Lung (tissue), 12 donors: Measurements from ENCODE around the gene PAF1. TPM values are rescaled to one million over a fixed set of nuclear protein-coding genes. Genes with fewer than 3 reads are reported as not detected.

Experiments used
- ATAC-seq: fragments of 200-7000 bp; cut with Tn5 transposase; one replicate; pipeline ENCODE4 v1.9.1; 2020; ENCODE audit warnings: moderate number of reproducible peaks; ENCODE audit not compliant: insufficient read depth, low FRiP score
- DNase-seq, 3 donors: peaks; one replicate each; pipeline ENCODE4 v3.0.0-alpha.2; 2013 to 2017
- H3K27ac ChIP-seq, 2 donors: one replicate each; pipeline ENCODE4 v1.5.1; 2013; ENCODE audit warnings: mild to moderate bottlenecking in 2 of 2, moderate library complexity in 2 of 2, control low read depth in 1 of 2, inconsistent platforms in 1 of 2, low read depth in 1 of 2, low read length in 1 of 2
- H3K27me3 ChIP-seq, 3 donors: one replicate each; pipeline ENCODE4 v1.5.1; 2013; ENCODE audit warnings: low read length in 2 of 3; ENCODE audit not compliant: control insufficient read depth in 3 of 3, insufficient read depth in 3 of 3
- H3K36me3 ChIP-seq, 4 donors: one replicate each; pipeline ENCODE4 v1.5.1; 2013; ENCODE audit warnings: low read length in 4 of 4, mild to moderate bottlenecking in 1 of 4, moderate library complexity in 1 of 4; ENCODE audit not compliant: control insufficient read depth in 4 of 4, insufficient read depth in 4 of 4
- H3K4me1 ChIP-seq, 5 donors: one replicate each; pipeline ENCODE4 v1.5.1; 2013; ENCODE audit warnings: low read length in 5 of 5, mild to moderate bottlenecking in 2 of 5, moderate library complexity in 1 of 5; ENCODE audit not compliant: control insufficient read depth in 5 of 5, insufficient read depth in 5 of 5
- H3K4me3 ChIP-seq: one replicate; pipeline ENCODE4 v1.5.1; 2013; ENCODE audit warnings: mild to moderate bottlenecking, control low read depth, moderate library complexity
- H3K9ac ChIP-seq, 2 donors: one replicate each; pipeline ENCODE4 v1.5.1; 2013; ENCODE audit warnings: low read length in 2 of 2, control low read depth in 1 of 2; ENCODE audit not compliant: insufficient read depth in 1 of 2
- H3K9me3 ChIP-seq, 4 donors: one replicate each; pipeline ENCODE4 v1.5.1; 2013; ENCODE audit warnings: low read length in 3 of 4, mild to moderate bottlenecking in 1 of 4, moderate library complexity in 1 of 4; ENCODE audit not compliant: control insufficient read depth in 4 of 4, insufficient read depth in 3 of 4
- WGBS, 2 donors: extraction: QIAGEN DNeasy Blood & Tissue Kit; methylation state at CpG; one replicate each; pipeline ENCODE4 v1.1.7; 2013; 5-methylcytosine and 5-hydroxymethylcytosine counted together
- polyA plus RNA-seq, 2 donors: library from polyadenylated mRNA; stranded (reverse); fragments of 200-250 nt; gene quantifications; one replicate each; pipeline ENCODE4 v1.2.1, GENCODE V29; 2013
- total RNA-seq, 2 donors: library from RNA; depleted of rRNA in 1 of 2; stranded (reverse); fragments of >200 nt in 1 of 2; gene quantifications; one replicate each; pipeline ENCODE4 v1.2.1, GENCODE V29; 2014 to 2021
- TF ChIP-seq, protein P1 (sequence below): IDR thresholded peaks from 2 replicates; pipeline ENCODE4 v1.5.1; 2012; ENCODE audit warnings: mild to moderate bottlenecking; ENCODE audit errors: control extremely low read depth, extremely low read depth
- donor health status: control.
- donor health status: control.
- donor health status: Bipolar disorder and iron deficiency.
- donor health status: healthy.
- donor health status: DM: yes; HTN: yes; CAD: no.

PAF1 gene
- total and polyA plus RNA-seq, 4 donors: 24.8 to 41.8 (median 34.0) TPM

DNA sequence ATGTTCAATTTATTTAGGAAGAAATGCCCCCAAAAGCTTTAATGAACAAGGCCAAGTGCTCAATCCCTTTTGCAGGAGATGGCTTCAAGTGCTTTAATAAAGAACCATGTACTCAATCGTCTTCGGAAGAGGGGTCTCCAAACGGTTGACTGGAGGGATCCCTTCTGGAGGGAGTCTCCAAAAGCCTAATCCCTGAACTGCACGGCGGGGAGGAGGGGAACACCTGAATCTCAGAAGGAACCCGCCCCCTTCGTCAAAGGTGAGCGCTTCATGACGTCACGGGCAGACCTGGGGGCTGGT is 505 bp downstream of the PAF1 start:
- ATAC-seq: peak; percentile 17
- H3K4me3 ChIP-seq: peak overlapping the region; percentile 67
- WGBS, 2 donors: 0 to 1% methylated on average over 10 of the region's 10 CpGs
- TF ChIP-seq, protein P1, sequence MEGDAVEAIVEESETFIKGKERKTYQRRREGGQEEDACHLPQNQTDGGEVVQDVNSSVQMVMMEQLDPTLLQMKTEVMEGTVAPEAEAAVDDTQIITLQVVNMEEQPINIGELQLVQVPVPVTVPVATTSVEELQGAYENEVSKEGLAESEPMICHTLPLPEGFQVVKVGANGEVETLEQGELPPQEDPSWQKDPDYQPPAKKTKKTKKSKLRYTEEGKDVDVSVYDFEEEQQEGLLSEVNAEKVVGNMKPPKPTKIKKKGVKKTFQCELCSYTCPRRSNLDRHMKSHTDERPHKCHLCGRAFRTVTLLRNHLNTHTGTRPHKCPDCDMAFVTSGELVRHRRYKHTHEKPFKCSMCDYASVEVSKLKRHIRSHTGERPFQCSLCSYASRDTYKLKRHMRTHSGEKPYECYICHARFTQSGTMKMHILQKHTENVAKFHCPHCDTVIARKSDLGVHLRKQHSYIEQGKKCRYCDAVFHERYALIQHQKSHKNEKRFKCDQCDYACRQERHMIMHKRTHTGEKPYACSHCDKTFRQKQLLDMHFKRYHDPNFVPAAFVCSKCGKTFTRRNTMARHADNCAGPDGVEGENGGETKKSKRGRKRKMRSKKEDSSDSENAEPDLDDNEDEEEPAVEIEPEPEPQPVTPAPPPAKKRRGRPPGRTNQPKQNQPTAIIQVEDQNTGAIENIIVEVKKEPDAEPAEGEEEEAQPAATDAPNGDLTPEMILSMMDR: no peak
- no peaks in the 10 kb centered on the region for H3K27me3 ChIP-seq
- DNase-seq: no peak
- H3K9ac ChIP-seq: peak overlapping the region; percentile 74 to 94
- H3K4me1 ChIP-seq: peaks cover 3 to 16% (median 9%) of the 10 kb centered on the region in 5 donors
- H3K36me3 ChIP-seq: peaks cover 5 to 46% (median 40%) of the 10 kb centered on the region in 4 donors
- H3K9me3 ChIP-seq: no peaks in the 10 kb centered on the region
- H3K27ac ChIP-seq: peak overlapping the region; percentile 94 to 95

DNA sequence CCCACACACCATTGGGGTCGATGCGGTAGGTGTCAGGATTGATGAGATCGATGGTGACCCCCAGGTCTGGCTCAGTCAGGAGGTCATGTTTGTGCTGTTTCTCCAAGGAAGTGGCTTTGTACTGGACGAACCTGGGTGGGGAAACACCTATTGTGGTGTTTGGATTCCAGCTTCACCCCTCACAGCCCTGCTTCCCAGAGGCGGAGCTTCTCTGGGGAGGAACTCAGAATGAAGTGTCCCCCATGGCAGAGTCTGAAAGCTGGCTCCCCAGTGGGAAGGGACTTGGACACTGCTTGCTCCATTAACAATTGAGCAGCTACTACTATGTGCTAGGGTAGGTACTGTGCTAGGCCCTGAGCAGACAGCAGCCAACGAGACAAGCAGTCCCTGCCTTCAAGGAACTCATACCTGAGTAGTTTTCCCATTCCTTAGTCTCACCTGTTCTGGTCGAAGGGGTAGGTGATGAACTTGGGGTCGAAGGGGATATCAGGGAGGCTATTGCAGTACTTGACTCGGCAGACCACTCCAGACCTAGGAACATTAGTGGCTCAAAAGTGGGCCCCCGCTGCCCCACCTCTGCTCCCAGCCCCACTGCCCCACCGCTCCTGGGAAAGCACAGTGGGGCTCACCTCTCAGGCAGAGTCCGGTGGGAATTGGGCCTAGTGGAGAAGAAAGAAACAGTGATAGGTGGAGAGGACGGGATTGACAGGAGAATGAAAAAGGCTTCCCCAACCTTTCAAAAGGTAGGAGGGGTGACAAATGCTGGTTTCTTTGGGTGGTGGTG is 1.1 kb downstream of the PAF1 start:
- no peaks in the 10 kb centered on the region for H3K27me3 ChIP-seq
- TF ChIP-seq, protein P1: no peak
- 62 to 75% methylated on average over 13 of the region's 13 CpGs for WGBS, 2 donors
- peaks cover 5 to 42% (median 40%) of the 10 kb centered on the region in 4 donors for H3K36me3 ChIP-seq
- DNase-seq: no peak
- H3K4me1 ChIP-seq: peaks cover 3 to 16% (median 9%) of the 10 kb centered on the region in 5 donors
- H3K9ac ChIP-seq: peak overlapping the region; percentile 74 to 94
- H3K9me3 ChIP-seq: no peaks in the 10 kb centered on the region
- peak overlapping the region; percentile 67 for H3K4me3 ChIP-seq
- ATAC-seq: no peak
- peak overlapping the region in 1 of 2 donors; percentile 21 for H3K27ac ChIP-seq

DNA sequence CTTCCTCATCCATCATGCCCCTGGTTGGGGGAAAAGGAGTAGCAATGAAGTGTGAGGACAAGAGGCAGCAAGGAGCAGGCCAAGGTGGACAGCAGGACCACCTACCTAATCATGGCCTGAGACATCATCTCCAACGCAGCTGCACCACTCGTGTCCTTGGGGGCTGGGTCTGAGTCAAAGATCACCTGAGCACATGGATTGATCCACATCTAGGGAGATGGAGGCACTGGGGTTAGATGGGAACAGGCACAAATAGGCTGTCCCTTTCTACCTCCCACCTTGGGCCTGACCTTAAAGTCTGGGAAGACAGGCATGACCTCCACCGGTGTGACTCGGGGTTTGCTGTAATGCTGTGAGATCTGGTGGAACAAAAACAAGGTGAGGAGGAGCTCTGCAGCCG is 2.2 kb downstream of the PAF1 start:
- TF ChIP-seq, protein P1: no peak
- Histone ChIP-seq H3K27me3 (no peaks in the 10 kb centered on the region), H3K36me3 (peaks cover 10 to 39% (median 36%) of the 10 kb centered on the region in 4 donors), H3K4me3 (no peak overlapping the region), H3K27ac (no peak overlapping the region), H3K9me3 (no peaks in the 10 kb centered on the region), H3K9ac (no peak overlapping the region), H3K4me1 (peaks cover 3 to 16% (median 9%) of the 10 kb centered on the region in 5 donors)
- ATAC-seq: no peak
- WGBS, 2 donors: 83 to 89% methylated on average over 5 of the region's 5 CpGs
- DNase-seq: no peak

DNA sequence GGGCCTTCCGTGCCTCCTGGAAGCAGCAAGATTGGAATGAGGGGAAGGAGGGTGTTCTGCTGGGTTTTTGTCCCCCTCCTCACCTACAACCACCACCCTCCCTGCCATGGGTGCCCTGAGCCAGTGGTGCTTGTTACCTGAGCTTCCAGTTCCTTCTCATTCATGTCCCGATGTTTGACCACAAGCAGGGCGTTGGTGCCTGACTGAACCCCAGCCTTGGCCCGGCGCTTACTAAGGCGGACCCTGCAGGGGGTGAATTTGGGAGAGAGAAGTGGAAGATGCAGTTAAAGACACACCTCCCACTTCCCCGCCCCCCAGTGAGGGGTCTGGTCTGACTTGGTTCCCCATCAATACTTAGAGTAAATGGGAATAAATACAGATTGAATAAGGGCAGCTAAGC is 4.3 kb downstream of the PAF1 start:
- DNase-seq: no peak
- Histone ChIP-seq H3K4me3 (no peak overlapping the region), H3K9me3 (no peaks in the 10 kb centered on the region), H3K9ac (no peak overlapping the region), H3K27me3 (no peaks in the 10 kb centered on the region), H3K27ac (no peak overlapping the region), H3K36me3 (peaks cover 16 to 51% (median 42%) of the 10 kb centered on the region in 4 donors), H3K4me1 (peaks cover 3 to 10% (median 6%) of the 10 kb centered on the region in 5 donors)
- TF ChIP-seq, protein P1: no peak
- no peak for ATAC-seq
- WGBS, 2 donors: 84 to 86% methylated on average over 7 of the region's 7 CpGs
